GM10847 (cell line): ENCODE results near the gene AGPS.

Source experiments
- POLR2A ChIP-seq: IDR thresholded peaks from 2 replicates; pipeline ENCODE4 v1.6.1; 2011; ENCODE audit not compliant: insufficient read length; ENCODE audit errors: extremely low read depth

The AGPS gene

GRCh38 chr2:177552422-177553175 lies 160.0 kb downstream of the AGPS start:
- TF ChIP-seq POLR2A, result no peak

- no peak for TF ChIP-seq POLR2A
Observed at GRCh38 chr2:177553176-177553884, 160.8 kb downstream of the AGPS start.

- TF ChIP-seq POLR2A, result no peak
Observed at GRCh38 chr2:177554365-177554764, 161.8 kb downstream of the AGPS start.

- TF ChIP-seq POLR2A, result no peak
Observed at GRCh38 chr2:177556153-177556552, 163.6 kb downstream of the AGPS start.

GRCh38 chr2:177557794-177558193 lies 165.2 kb downstream of the AGPS start:
- TF ChIP-seq POLR2A, result no peak

- no peak for TF ChIP-seq POLR2A
Observed at GRCh38 chr2:177559638-177560037, 167.1 kb downstream of the AGPS start.

GRCh38 chr2:177568390-177568789 lies 175.8 kb downstream of the AGPS start:
- TF ChIP-seq POLR2A, result no peak

GRCh38 chr2:177568893-177569292 lies 176.3 kb downstream of the AGPS start:
- TF ChIP-seq POLR2A, result no peak

- TF ChIP-seq POLR2A, result no peak
Observed at GRCh38 chr2:177572236-177572671, 179.7 kb downstream of the AGPS start.

GRCh38 chr2:177573120-177573519 lies 180.5 kb downstream of the AGPS start:
- TF ChIP-seq POLR2A, result no peak

GRCh38 chr2:177574356-177574755 lies 181.8 kb downstream of the AGPS start:
- TF ChIP-seq POLR2A, result no peak

- TF ChIP-seq POLR2A, result no peak
Observed at GRCh38 chr2:177575358-177575757, 182.8 kb downstream of the AGPS start.

- no peak for TF ChIP-seq POLR2A
Observed at GRCh38 chr2:177577075-177577474, 184.5 kb downstream of the AGPS start.

- no peak for TF ChIP-seq POLR2A
Observed at GRCh38 chr2:177578454-177578853, 185.9 kb downstream of the AGPS start.

GRCh38 chr2:177579486-177580036 lies 187.0 kb downstream of the AGPS start:
- no peak for TF ChIP-seq POLR2A

- TF ChIP-seq POLR2A, result no peak
Observed at GRCh38 chr2:177582000-177582399, 189.4 kb downstream of the AGPS start.
